A673 (cell line): Measurements from ENCODE around the gene LPP.

Experiments used
- EZH2 ChIP-seq: fragments of 200-600 bp; sonication (generic); IDR thresholded peaks from 2 replicates; pipeline ENCODE4 v1.6.1; 2017; ENCODE audit warnings: borderline replicate concordance, low read depth, mild to moderate bottlenecking, mixed read lengths, antibody characterized with exemption, low read length; ENCODE audit not compliant: poor library complexity, severe bottlenecking
- TF ChIP-seq, protein P1 (sequence below): fragments of 300-800, 200-600 bp; sonication (generic); conservative IDR thresholded peaks from 2 replicates; pipeline ENCODE4 v1.5.1; 2017; ENCODE audit warnings: low read depth, mild to moderate bottlenecking, antibody characterized with exemption, low read length, moderate library complexity, mixed read lengths

DNA sequence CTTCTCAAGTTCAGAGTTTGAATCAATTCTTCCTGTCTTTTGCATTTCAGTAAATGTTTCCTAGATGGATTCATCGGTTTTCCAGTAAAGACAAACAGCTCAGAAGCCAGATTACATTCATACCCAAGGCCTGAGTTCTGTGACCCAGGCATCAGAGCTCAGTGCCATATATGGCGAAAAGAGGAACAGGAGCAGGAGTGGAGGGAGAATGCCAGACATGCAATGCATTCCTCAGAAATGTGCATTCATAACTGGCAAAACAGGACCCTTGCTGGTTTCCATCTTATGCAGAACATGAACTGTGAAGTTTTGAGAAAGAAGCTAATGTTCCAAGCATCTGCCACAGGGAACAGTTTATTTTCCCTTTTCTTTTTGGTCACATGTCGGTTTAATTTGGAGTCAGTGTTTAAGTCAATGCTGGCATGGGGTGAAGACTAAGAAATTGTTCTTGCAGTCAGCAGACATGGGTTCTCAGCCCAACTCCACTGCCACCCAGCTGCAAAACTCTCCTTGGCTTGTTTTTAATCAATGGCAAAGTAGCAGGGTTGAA, 116.5 kb downstream of the LPP start:
- TF ChIP-seq, protein P1, sequence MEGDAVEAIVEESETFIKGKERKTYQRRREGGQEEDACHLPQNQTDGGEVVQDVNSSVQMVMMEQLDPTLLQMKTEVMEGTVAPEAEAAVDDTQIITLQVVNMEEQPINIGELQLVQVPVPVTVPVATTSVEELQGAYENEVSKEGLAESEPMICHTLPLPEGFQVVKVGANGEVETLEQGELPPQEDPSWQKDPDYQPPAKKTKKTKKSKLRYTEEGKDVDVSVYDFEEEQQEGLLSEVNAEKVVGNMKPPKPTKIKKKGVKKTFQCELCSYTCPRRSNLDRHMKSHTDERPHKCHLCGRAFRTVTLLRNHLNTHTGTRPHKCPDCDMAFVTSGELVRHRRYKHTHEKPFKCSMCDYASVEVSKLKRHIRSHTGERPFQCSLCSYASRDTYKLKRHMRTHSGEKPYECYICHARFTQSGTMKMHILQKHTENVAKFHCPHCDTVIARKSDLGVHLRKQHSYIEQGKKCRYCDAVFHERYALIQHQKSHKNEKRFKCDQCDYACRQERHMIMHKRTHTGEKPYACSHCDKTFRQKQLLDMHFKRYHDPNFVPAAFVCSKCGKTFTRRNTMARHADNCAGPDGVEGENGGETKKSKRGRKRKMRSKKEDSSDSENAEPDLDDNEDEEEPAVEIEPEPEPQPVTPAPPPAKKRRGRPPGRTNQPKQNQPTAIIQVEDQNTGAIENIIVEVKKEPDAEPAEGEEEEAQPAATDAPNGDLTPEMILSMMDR, result no peak
- no peak for TF ChIP-seq EZH2
